CD4-positive, alpha-beta T cell treated with Interleukin-6 at 100 ng/mL for 8 hours (primary cell): ENCODE data around the gene ZNF688.
"Not testable (repeated sequence)": the region's sequence is repeated elsewhere in the genome, so short reads cannot be mapped to it uniquely, and the experiment has no call there.

Experiments
- DNase-seq: peaks from one replicate; pipeline ENCODE4 v3.0.0-alpha.2; 2020; ENCODE audit warnings: mixed read lengths, low spot score

ZNF688 gene

GRCh38 chr16:30557707-30557956 is 13.9 kb downstream of the ZNF688 start:
- DNase-seq: no peak

- DNase-seq: no peak
Measured at GRCh38 chr16:30556125-30556473, 15.4 kb downstream of the ZNF688 start.

GRCh38 chr16:30555315-30556124 is 16.0 kb downstream of the ZNF688 start:
- DNase-seq: no peak

- no peak for DNase-seq
Measured at GRCh38 chr16:30554557-30555314, 16.8 kb downstream of the ZNF688 start.

GRCh38 chr16:30553393-30553899 is 18.1 kb downstream of the ZNF688 start:
- no peak for DNase-seq

- no peak for DNase-seq
Measured at GRCh38 chr16:30552956-30553355, 18.6 kb downstream of the ZNF688 start.

GRCh38 chr16:30551781-30552180 is 19.7 kb downstream of the ZNF688 start:
- peak; percentile 83 for DNase-seq

GRCh38 chr16:30548416-30549253 is 22.9 kb downstream of the ZNF688 start:
- DNase-seq: no peak

- DNase-seq: no peak
Measured at GRCh38 chr16:30546115-30546514, 25.4 kb downstream of the ZNF688 start.

- DNase-seq: no peak
Measured at GRCh38 chr16:30543067-30543466, 28.4 kb downstream of the ZNF688 start.

GRCh38 chr16:30541502-30542329 is 29.8 kb downstream of the ZNF688 start:
- DNase-seq: no peak

GRCh38 chr16:30540916-30541464 is 30.5 kb downstream of the ZNF688 start:
- not testable (repeated sequence) for DNase-seq

GRCh38 chr16:30539986-30540526 is 31.5 kb downstream of the ZNF688 start:
- not testable (repeated sequence) for DNase-seq

- no peak for DNase-seq
Measured at GRCh38 chr16:30539000-30539964, 32.2 kb downstream of the ZNF688 start.

- not testable (repeated sequence) for DNase-seq
Measured at GRCh38 chr16:30536391-30537024, 35.0 kb downstream of the ZNF688 start.

GRCh38 chr16:30535777-30536190 is 35.7 kb downstream of the ZNF688 start:
- DNase-seq: peak; percentile 68

GRCh38 chr16:30535106-30535776 is 36.3 kb downstream of the ZNF688 start:
- no peak for DNase-seq

- peak; percentile 90 for DNase-seq
Measured at GRCh38 chr16:30534368-30535105, 37.0 kb downstream of the ZNF688 start, which contains the start of gene ZNF747. ZNF747 (minus strand) TSS chr16:30534858; CDS start chr16:30534679, 179 bp downstream.
